Heart left ventricle (tissue), 16 donors: ENCODE results near the gene UBE2D1. TPM values are rescaled to one million over a fixed set of nuclear protein-coding genes. Genes with fewer than 3 reads are reported as not detected.

Experiments used
- ATAC-seq, 4 donors: fragments of 200-7000 bp; cut with Tn5 transposase; one replicate each; pipeline ENCODE4 v1.9.1; 2020 to 2022; ENCODE audit warnings: moderate library complexity in 4 of 4, mild to moderate bottlenecking in 3 of 4, moderate number of reproducible peaks in 1 of 4
- DNase-seq, 5 donors: peaks; one replicate each; pipeline ENCODE4 v3.0.0-alpha.2; 2020
- H3K27ac ChIP-seq, 12 donors: fragments of 200-600 bp; sonication (generic) in 4 of 12; one replicate each; pipeline versions ENCODE4 v1.5.0 to v1.8.0; 2016 to 2022; ENCODE audit warnings: mild to moderate bottlenecking in 2 of 12
- H3K27me3 ChIP-seq, 9 donors: fragments of 200-600 bp; sonication (generic) in 2 of 9; one replicate each; pipeline versions ENCODE4 v1.5.1 to v1.8.0; 2016 to 2022; ENCODE audit warnings: mild to moderate bottlenecking in 3 of 9
- H3K36me3 ChIP-seq, 9 donors: fragments of 200-600 bp; sonication (generic) in 2 of 9; one replicate each; pipeline versions ENCODE4 v1.5.0 to v1.8.0; 2018 to 2022; ENCODE audit warnings: mild to moderate bottlenecking in 2 of 9
- H3K4me1 ChIP-seq, 12 donors: fragments of 200-600 bp; sonication (generic) in 4 of 12; one replicate each; pipeline versions ENCODE4 v1.5.0 to v1.8.0; 2016 to 2022; ENCODE audit warnings: mild to moderate bottlenecking in 3 of 12
- H3K4me3 ChIP-seq, 12 donors: fragments of 200-600 bp; sonication (generic) in 4 of 12; one replicate each; pipeline versions ENCODE4 v1.5.0 to v1.8.0; 2017 to 2022; ENCODE audit warnings: mild to moderate bottlenecking in 9 of 12, moderate library complexity in 4 of 12
- H3K9me3 ChIP-seq, 12 donors: fragments of 200-600 bp; sonication (generic) in 4 of 12; one replicate each; pipeline versions ENCODE4 v1.5.0 to v1.8.0; 2016 to 2022; ENCODE audit warnings: mild to moderate bottlenecking in 1 of 12
- POLR2A ChIP-seq, 2 donors: fragments of 450-650 bp; IDR thresholded peaks; one replicate each; pipeline ENCODE4 v1.6.1; 2017; ENCODE audit warnings: antibody characterized with exemption in 2 of 2, mild to moderate bottlenecking in 2 of 2, moderate library complexity in 2 of 2
- WGBS, 4 donors: extraction: QIAGEN DNeasy Blood & Tissue Kit in 2 of 4; methylation state at CpG; one replicate each; pipeline versions ENCODE4 v1.1.5 to v1.1.7; 2013 to 2018; 5-methylcytosine and 5-hydroxymethylcytosine counted together
- intact Hi-C, 10 donors: fragments of 100-400 bp; cut with DNase I; formaldehyde crosslinking; loops; one replicate each; pipeline versions ENCODE4 v1.11.1 to v1.14.2; 2022
- polyA plus RNA-seq, 2 donors: library from polyadenylated mRNA; stranded (reverse); fragments of 200-250 nt; gene quantifications; one replicate each; pipeline ENCODE4 v1.2.3, GENCODE V29; 2013
- total RNA-seq, 9 donors: library from RNA; depleted of rRNA in 2 of 9; stranded (reverse); fragments of >200 nt in 2 of 9; fragmentation: NEBNext Ultra II Directional in 3 of 9; extraction: Animal tissue kit (Norgen Biotek cat#: 25700) in 3 of 9; gene quantifications; one replicate each; pipeline versions ENCODE4 v1.1.0 to v1.2.4, GENCODE V29; 2016 to 2023
- TF ChIP-seq, protein P1 (sequence below), 12 donors: fragments of 200-600 bp; sonication (generic) in 4 of 12; IDR thresholded peaks; one replicate each; pipeline versions ENCODE4 v1.5.0 to v1.8.0; 2018 to 2022; ENCODE audit warnings: antibody characterized with exemption in 12 of 12, mild to moderate bottlenecking in 5 of 12
- donor health status: ischemic (EF 13 %, LVEDD 7.1; RV severe dilation, severe dysfunction).
- donor health status: healthy with polysubstance abuse.
- donor health status: DM: no; HTN: yes; CAD: no.
- donor health status: DM: no; HTN: no; CAD: no.
- donor health status: ischemic (EF 25% LVEDD 6.9; RV normal size, moderate dysfunction).
- donor health status: ischemic (EF 25% LVEDD 5.7; RV mildly dilated, moderate dysfunction).
- donor health status: healthy.
- donor health status: DM: yes; HTN: yes; CAD: no.
- donor health status: ischemic (EF 35%, LVEDD 5.7; RV mildly dilated, moderate dysfunction).
- donor health status: nonischemic (EF 11% LVEDD 7.7; RV severe dilation, severe dysfunction).
- donor health status: DM: yes; HTN: yes; CAD: no.
- donor health status: PGD.
- donor health status: ischemic (EF 29% LVEDD 5.4; RV normal size, mild dysfunction).
- donor health status: nonischemic (EF 23%, LVEDD 6.1; RV moderate dilation, normal function).

UBE2D1 gene
- total and polyA plus RNA-seq, 11 donors: 16.9 to 84.2 (median 50.2) TPM

DNA sequence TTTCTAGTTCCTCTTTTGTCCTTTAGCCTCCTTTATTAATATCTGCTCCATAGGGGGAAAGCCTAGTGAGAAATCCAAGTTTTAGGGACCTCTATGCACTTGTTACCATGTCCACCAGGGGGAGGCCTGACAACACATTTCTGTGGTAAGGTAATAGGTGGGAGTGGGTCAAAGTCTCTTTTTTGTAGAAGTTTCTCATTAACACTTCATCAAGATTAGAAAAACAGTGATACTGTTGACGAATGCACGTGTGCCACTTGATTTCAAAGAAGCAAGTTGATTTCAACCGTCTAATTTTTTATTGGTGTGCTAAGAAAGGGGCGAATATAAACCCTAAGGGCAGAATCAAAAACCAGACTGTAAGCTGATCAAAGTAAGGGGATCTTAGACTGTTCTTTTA is 35.2 kb upstream of the UBE2D1 start:
- intact Hi-C loops: loop anchor here in 1 of 10 donors (5.0 kb wide), 1 partner anchor 88 kb away; the partner anchor contains the start of gene TFAM
- H3K4me1 ChIP-seq: peaks cover 0 to 3% (median 0%) of the 10 kb centered on the region in 12 donors
- no peaks in the 10 kb centered on the region for H3K9me3 ChIP-seq
- H3K27me3 ChIP-seq: peaks cover 0 to 3% (median 0%) of the 10 kb centered on the region in 9 donors
- TF ChIP-seq POLR2A (IDR thresholded peaks at IDR 0.05): no peak
- TF ChIP-seq, protein P1, sequence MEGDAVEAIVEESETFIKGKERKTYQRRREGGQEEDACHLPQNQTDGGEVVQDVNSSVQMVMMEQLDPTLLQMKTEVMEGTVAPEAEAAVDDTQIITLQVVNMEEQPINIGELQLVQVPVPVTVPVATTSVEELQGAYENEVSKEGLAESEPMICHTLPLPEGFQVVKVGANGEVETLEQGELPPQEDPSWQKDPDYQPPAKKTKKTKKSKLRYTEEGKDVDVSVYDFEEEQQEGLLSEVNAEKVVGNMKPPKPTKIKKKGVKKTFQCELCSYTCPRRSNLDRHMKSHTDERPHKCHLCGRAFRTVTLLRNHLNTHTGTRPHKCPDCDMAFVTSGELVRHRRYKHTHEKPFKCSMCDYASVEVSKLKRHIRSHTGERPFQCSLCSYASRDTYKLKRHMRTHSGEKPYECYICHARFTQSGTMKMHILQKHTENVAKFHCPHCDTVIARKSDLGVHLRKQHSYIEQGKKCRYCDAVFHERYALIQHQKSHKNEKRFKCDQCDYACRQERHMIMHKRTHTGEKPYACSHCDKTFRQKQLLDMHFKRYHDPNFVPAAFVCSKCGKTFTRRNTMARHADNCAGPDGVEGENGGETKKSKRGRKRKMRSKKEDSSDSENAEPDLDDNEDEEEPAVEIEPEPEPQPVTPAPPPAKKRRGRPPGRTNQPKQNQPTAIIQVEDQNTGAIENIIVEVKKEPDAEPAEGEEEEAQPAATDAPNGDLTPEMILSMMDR (IDR thresholded peaks at IDR 0.05): peak; percentile 61 to 87 (median 77)
- WGBS, 4 donors: 13 to 17% (median 16%) methylated on average over 4 of the region's 4 CpGs
- no peaks in the 10 kb centered on the region for H3K36me3 ChIP-seq
- H3K27ac ChIP-seq: no peak overlapping the region
- no peak overlapping the region for H3K4me3 ChIP-seq
- peak in 4 of 5 donors; percentile 34 to 53 (median 42) for DNase-seq
- peak in 3 of 4 donors; percentile 65 to 71 (median 69) for ATAC-seq

DNA sequence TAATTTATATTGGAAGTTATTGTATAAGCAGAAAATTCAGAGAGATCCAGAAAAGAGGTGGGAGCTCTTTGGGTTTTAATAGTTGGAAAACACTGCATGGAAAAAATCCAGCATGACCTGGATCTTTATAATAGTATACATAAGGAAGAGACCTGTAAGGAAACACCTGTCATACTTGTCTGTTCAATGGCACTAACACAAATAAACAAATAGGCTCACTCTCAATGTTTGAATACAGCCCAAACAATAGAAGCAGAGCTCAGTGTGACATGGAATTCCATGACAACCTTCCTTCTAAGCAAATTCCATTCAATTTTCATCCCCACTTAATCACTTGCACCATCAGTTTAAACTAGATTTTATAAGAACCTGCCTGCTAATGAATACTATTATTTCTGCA is 34.1 kb upstream of the UBE2D1 start:
- no peak for DNase-seq
- ATAC-seq: no peak
- no peak overlapping the region for H3K27ac ChIP-seq
- H3K4me3 ChIP-seq: no peak overlapping the region
- no peaks in the 10 kb centered on the region for H3K36me3 ChIP-seq
- H3K4me1 ChIP-seq: peaks cover 0 to 3% (median 0%) of the 10 kb centered on the region in 12 donors
- no peak for TF ChIP-seq POLR2A (IDR thresholded peaks at IDR 0.05)
- TF ChIP-seq, protein P1 (IDR thresholded peaks at IDR 0.05): no peak
- peaks cover 0 to 7% (median 0%) of the 10 kb centered on the region in 9 donors for H3K27me3 ChIP-seq
- intact Hi-C loops: loop anchor here in 2 of 10 donors (5.0 to 10.0 kb wide), 2 partner anchors 84 to 87 kb away; partner anchors contain the start of gene TFAM (in 2 of the 2)
- H3K9me3 ChIP-seq: no peaks in the 10 kb centered on the region

DNA sequence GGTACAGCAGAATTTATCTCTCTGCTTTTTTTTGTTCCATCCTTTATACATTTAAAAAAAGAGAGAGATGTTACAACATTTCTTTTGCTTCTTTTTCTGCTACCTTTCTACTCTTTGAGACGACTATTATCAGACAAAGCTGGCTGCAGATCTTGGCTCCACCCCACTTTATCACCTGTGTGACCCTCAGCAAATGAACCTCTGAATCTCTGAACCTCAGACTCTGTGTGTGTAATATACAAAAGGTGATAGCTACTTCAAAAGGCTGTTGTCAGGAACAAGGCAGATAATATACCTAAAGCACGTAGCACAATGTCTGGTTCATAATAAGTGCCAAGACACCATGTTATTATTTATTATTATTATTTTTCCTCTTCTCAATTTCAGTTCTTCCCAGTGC is 32.6 kb upstream of the UBE2D1 start:
- 46 to 63% (median 54%) methylated on average over 2 of the region's 2 CpGs for WGBS, 4 donors
- intact Hi-C loops: loop anchor here in 2 of 10 donors (5.0 to 10.0 kb wide), 2 partner anchors 83 to 85 kb away; partner anchors contain the start of gene TFAM (in 2 of the 2)
- no peak for ATAC-seq
- no peak for DNase-seq
- Histone ChIP-seq H3K27me3 (peaks cover 0 to 18% (median 0%) of the 10 kb centered on the region in 9 donors), H3K4me3 (no peak overlapping the region), H3K9me3 (no peaks in the 10 kb centered on the region), H3K27ac (no peak overlapping the region), H3K36me3 (no peaks in the 10 kb centered on the region), H3K4me1 (peaks cover 0 to 3% (median 0%) of the 10 kb centered on the region in 12 donors)
- TF ChIP-seq, protein P1 (IDR thresholded peaks at IDR 0.05): no peak
- no peak for TF ChIP-seq POLR2A (IDR thresholded peaks at IDR 0.05)

DNA sequence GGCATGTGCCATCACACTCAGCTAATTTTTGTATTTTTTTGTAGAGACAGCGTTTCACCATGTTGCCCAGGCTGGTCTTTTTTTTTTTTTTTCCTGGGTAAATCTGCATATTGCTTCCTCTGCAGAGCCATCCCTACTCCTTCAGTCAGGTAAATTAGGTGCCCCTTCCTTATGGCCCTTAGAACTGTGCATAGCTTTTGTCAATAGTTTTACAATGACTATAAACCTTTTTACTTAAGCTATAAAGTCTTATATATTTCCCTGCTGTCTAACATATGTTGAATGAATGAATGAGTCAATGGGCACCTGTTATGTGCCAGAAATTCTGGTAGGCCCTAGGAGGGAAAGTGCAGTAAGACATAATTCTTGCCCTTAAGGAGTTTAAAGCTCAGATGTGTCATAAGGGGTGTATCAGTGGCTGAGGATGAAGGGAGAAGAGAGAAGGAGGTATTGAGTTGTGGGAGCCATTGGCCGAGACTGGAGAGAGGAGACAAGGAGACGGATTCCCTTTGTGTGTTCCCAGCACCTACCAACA is 30.6 kb upstream of the UBE2D1 start:
- H3K9me3 ChIP-seq: no peaks in the 10 kb centered on the region
- no peaks in the 10 kb centered on the region for H3K36me3 ChIP-seq
- DNase-seq (no peak), ATAC-seq (no peak)
- peaks cover 0 to 3% (median 0%) of the 10 kb centered on the region in 12 donors for H3K4me1 ChIP-seq
- no peak overlapping the region for H3K27ac ChIP-seq
- H3K4me3 ChIP-seq: no peak overlapping the region
- TF ChIP-seq, protein P1 (IDR thresholded peaks at IDR 0.05): no peak
- TF ChIP-seq POLR2A (IDR thresholded peaks at IDR 0.05): no peak
- WGBS, 4 donors: 81 to 87% (median 86%) methylated on average over 3 of the region's 3 CpGs
- peaks cover 0 to 26% (median 0%) of the 10 kb centered on the region in 9 donors for H3K27me3 ChIP-seq
- intact Hi-C loops: loop anchor here in 2 of 10 donors (5.0 to 10.0 kb wide), 2 partner anchors 81 to 83 kb away; partner anchors contain the start of gene TFAM (in 2 of the 2)
